ENCODE results near the gene C12orf76.
"Not testable (repeated sequence)": the region's sequence is repeated elsewhere in the genome, so short reads cannot be mapped to it uniquely, and the experiment has no call there.

The C12orf76 gene

DNA sequence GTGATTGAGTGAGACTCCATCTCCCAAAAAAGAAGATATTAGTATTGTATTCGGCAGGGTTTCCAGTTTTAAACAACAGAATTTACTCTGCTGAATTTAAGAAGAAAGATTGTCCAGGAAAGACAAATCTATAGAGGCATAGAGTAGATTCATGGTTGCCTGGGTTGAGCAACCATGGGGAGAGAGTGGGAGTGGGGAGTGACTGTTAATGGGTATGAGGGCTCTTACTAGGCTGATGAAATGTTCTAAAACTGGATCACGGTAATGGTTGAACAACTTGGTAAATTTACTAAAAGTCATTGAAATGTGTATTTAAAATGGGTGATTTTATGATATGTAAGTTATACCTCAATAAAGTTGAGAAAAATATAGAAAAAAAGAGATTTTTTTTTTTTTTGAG, 13.9 kb upstream of the C12orf76 start:
- DNase-seq, result no peak

- no peak for DNase-seq
These were observed 11.3 kb upstream of the C12orf76 start for GRCh38 chr12:110059651-110060000.

GRCh38 chr12:110058875-110059615, 10.7 kb upstream of the C12orf76 start:
- DNase-seq, result no peak

DNA sequence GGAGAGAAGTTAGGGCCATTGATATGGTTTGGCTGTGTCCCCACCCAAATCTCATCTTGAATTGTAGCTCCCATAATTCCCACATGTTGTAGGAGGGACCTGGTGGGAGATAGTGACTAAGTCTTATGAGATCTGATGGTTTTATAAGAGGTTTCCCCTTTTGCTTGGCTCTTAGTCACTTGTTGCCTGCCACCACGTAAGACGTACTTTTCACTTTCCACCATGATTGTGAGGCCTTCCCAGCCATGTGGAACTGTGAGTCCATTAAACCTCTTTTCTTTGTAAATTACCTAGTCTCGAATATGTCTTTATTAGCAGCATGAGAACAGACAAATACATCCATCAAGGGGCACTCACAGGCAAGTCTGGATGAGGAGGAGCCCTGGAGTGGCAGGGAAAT, 8.3 kb upstream of the C12orf76 start:
- not testable (repeated sequence) for DNase-seq

GRCh38 chr12:110055375-110056352, 7.3 kb upstream of the C12orf76 start:
- not testable (repeated sequence) for DNase-seq

- DNase-seq, result no peak
These were observed 2.6 kb upstream of the C12orf76 start for GRCh38 chr12:110050927-110051326.

DNA sequence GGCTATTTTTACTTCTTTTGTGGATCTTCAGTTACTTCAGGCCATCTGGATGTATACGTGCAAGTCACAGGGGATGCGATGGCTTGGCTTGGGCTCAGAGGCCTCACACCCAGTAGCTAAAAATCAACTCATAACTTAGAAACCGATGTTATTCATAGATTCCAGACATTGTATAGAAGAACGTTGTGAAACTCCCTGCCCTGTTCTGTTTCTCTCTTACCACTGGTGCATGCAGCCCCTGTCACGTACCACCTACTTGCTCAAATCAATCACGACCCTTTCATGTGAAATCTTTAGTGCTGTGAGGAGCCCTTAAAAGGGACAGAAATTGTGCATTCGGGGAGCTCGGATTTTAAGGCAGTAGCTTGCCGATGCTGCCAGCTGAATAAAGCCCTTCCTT, 1.3 kb upstream of the C12orf76 start:
- not testable (repeated sequence) for DNase-seq

DNA sequence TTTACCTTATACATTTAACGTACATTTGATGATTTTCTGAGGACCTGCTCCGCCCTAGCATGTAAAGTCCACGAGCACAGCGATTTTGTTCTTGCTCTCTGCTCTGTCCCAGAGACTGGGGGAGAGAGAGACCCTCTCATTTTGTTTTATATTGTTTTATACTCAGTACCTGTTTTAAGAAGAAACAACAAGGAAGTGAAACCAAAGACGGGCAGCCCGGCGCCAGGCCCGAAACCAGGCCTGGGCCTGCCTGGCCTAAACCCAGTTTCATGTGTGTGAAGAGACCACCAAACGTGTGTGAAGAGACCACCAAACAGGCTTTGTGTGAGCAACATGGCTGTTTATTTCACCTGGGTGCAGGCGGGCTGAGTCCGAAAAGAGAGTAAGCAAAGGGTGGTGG, 712 bp upstream of the C12orf76 start:
- DNase-seq, result not testable (repeated sequence)

DNA sequence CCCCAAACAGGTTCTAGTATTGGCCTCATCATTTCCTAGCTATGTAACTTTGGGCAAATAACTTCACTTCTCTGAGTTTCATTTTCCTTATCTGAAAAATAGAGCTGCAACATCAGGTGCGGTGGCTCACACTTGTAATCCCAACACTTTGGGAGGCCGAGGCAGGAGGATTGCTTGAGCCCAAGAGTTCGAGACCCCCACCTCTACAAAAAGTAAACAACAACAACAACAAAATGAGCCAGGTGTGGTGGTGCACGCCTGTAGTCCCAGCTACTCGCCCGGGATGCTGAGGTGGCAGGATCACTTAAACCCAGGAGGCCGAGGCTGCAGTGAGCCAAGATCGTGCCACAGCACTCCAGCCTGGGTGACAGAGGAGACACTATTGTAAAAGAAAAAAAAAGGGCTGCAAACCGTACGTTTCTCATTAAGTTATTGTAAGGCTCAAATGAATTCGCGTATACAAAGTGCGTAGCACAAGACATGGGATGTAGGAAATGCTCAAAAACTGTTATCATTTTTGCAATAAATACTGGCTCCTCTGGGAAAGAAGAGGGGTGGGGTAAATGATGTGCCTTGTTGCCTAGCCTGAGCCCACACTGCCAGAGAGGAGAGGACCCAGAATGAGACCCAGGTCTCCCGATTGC, 903 bp downstream of the C12orf76 start:
- no peak for DNase-seq

DNA sequence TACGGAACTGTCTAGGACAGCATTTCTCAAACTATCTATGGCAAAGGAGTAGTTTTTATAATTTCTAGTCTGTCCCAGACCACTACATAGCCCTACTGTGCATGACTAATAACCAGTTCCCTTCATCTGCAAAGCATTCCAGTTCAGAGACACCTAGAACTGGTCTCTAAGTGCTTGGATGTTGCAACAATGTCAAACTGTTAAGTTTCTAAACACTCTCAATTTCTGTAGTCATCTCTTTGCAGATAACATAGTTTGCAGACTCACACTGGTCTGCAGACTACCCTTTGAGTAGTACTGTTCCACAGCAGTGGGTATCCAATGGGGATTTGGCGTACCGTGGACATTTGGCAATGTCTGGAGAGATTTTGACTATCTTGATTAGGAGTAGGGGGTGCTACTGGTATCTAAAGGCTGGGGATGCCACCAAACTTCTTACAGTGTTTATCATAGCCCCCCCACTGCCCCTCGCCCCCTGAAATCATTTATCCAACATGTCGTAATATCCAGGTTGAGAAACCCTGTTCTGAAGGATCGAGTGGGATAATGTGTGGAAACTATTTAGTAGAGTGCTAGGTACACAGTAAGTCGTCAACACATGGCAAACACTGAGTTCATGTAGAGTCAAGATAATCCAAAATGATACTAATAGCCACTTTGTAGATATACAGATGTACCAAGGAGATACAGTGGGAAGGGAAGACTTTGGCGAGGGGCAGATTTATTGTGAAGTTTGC, 1.7 kb downstream of the C12orf76 start:
- DNase-seq, result no peak

GRCh38 chr12:110042264-110042663, 6.1 kb downstream of the C12orf76 start:
- DNase-seq, result no peak

DNA sequence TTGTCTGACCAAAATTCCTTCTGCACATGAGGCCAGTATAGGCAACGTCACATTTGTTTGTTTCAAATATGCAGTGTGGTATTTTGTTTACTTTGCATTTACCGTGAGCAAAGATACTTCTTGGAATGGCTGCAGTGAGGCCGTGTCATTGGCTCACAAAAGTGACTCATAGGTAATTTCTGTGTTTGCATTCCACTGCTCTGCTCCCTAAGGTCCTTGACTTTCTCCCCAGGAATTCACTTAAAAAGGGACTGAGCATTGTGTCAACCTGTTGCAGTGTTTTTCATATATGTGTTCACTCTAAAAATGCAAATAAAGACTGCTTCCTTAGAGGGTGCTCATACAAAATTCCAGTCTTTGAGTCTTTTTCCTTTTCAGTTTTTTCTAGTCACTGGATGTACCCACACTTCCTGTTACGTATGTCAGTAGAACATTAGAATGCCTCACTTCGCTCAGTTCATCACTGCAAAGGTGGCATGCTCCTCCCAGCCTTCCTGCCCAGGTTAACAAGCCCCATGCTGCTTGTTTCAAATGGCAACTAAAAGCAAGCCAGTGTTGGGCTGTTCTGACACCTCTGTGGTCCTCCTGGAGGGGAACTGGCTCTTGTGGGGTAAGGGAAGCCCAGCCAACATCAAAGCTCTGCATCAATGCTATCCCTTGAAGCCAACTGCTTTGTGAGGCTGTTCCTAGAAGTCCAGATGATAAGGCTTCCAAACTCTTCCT, 9.1 kb downstream of the C12orf76 start:
- peak; percentile 11 for DNase-seq

DNA sequence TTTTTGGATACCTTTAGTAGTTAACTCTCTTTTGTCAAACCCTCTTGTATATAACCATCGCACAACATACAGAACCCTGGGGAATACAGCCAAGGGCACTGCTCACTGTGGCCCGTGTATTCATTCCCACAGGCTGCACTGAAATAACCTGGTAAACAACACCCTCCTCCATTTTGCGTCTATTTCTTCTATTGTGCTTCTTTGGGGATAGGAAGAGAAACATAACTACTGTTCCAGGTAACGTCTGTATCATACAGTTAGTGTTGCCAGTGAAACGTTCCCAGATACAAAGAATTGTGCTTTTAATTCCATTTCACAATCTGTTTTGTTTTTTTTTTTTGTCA, 9.6 kb downstream of the C12orf76 start:
- DNase-seq, result no peak

DNA sequence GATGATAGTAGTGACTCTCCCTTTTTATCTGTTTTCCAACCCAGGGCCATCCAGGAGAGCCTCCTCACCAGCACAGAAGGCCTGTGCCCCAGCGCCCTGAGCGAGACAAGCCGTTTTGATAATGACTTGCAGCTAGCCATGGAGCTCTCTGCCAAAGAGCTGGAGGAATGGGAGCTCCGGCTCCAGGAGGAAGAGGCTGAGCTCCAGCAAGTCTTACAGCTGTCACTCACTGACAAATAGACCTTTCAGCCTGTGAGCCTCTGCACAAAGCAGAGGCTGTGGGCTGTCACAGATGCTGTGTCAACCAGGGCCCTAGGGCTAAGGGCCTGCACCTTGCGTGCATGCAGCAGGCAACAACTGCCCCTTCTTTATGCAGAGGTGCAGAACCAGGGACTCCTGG, 11.0 kb downstream of the C12orf76 start:
- DNase-seq, result no peak

DNA sequence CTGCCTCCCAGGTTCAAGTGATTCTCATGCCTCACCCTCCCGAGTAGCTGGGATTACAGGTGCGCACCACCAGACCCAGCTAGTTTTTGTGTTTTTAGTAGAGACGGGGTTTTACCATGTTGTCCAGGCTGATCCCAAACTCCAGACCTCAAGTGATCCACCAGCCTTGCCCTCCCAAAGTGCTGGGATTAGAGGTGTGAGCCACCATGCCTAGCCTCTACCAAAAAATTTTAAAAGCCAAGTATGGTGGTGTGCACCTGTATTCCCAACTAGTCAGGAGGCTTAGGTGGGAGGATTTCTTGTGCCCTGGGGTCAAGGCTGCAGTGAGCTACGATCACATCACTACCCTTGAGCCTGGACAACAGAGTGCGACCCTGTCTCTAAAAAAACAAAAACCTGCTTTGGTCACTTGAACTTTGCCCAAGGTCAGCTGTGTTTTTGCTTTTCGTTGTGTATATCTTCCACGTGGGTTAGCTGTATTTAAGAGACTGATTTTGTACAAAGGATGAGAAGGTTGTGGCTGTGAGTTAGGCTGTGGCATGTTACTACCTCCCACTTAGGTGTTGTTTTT, 12.7 kb downstream of the C12orf76 start:
- no peak for DNase-seq

- DNase-seq, result no peak
These were observed 14.4 kb downstream of the C12orf76 start for GRCh38 chr12:110033888-110034287.

DNA sequence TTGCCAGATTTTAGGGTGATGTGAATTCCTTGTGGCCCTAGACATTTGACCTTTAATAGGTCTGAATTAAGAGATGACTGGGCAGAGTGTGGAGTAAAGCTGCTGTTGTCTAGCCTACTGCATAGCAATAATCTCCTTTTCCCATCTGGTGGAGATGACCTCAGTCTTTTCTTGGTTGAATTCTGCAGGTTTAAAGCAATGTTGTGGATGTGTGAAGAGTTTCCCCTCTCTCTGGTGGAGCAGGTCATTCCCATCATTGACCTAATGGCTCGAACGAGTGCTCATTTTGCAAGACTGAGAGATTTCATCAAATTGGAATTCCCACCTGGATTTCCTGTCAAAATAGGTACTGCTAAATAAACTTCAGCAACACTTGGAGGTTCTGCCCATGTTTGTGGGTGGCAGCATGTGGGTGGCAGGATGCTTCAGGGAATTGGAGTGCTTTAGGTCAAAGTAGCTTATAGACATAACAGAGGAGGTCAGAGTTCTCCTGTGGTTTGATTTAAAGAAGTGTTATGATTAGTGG, 19.0 kb downstream of the C12orf76 start:
- DNase-seq, result no peak

- DNase-seq, result no peak
These were observed 20.0 kb downstream of the C12orf76 start for GRCh38 chr12:110028323-110028722.

GRCh38 chr12:110024051-110024450, 24.3 kb downstream of the C12orf76 start:
- no peak for DNase-seq

GRCh38 chr12:110023059-110023980, 25.0 kb downstream of the C12orf76 start:
- no peak for DNase-seq

All from activated CD4-positive, alpha-beta T cell treated with anti-CD3 and anti-CD28 coated beads for 1 hour (primary cell).